Measurements from ENCODE around the gene ACTR1B.
A peak's percentile ranks its signal among the peaks of the same experiment; 100 is the strongest.
"Not testable (repeated sequence)": the region's sequence is repeated elsewhere in the genome, so short reads cannot be mapped to it uniquely, and the experiment has no call there.

ACTR1B gene

GRCh38 chr2:97673915-97674283 is 10.1 kb upstream of the ACTR1B start:
- DNase-seq (ENCODE audit: low read depth in 2 of 2) = no peak
- no peak for TF ChIP-seq CTCF (IDR thresholded peaks at IDR 0.05; ENCODE audit: low read depth, low read length)
- H3K4me3 ChIP-seq (replicated peaks in 1 of 2; ENCODE audit: low read depth in 2 of 2, low read length in 2 of 2) = no peak overlapping the region

- H3K4me3 ChIP-seq (replicated peaks in 1 of 2; ENCODE audit: low read depth in 2 of 2, low read length in 2 of 2) = no peak overlapping the region
- TF ChIP-seq CTCF (IDR thresholded peaks at IDR 0.05; ENCODE audit: low read depth, low read length) = no peak
- DNase-seq (ENCODE audit: low read depth in 2 of 2) = no peak
These were observed 9.5 kb upstream of the ACTR1B start for GRCh38 chr2:97673182-97673914.

DNA sequence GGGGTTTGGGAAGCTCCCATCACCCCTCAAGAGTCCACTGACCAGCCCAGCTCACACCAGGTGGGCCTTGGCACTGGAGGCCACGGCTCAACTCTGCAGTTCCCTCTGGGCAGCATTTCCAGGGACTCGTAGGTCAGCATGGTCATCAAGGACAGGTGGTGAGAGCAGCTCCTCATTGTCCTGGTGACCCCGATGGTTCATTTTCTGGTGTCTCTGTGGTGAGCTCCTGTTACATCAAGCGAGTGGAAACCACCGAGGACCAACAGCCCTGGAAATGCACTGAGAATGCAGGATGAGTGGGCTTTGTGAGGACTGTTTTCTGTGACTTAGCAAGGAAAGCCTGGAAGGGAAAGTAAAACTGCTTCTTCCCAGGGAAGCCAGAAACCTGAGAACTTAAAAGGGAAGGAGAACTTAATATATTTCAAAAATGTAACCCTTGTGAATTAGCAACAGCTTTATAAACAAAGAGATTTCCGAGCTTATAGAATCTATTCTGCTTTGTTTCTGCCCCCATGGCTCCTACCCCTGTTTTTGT is 8.8 kb upstream of the ACTR1B start:
- not testable (repeated sequence) for H3K4me3 ChIP-seq (replicated peaks in 1 of 2; ENCODE audit: low read depth in 2 of 2, low read length in 2 of 2); DNase-seq (ENCODE audit: low read depth in 2 of 2)

DNA sequence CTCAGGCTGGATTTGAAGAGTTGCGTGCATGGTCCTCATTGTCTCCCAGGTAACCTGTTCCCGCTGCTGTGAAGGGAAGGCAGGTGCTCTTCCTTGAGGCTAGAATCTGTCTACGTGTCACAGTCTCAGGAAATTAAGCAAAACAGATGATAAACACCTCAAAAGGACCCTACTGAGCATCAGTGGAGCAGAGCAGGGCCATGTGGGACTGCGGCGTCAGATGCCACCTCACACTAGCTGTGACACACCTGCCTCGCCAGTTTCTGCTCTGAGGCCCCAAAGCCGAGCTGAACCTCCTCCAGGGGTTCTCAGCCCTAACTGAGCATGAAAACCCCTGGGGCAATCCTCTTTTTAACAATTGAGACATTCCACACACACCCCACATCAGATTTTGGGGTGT is 7.7 kb upstream of the ACTR1B start:
- TF ChIP-seq CTCF (IDR thresholded peaks at IDR 0.05; ENCODE audit: low read depth, low read length) = no peak
- DNase-seq (ENCODE audit: low read depth in 2 of 2) = no peak

GRCh38 chr2:97670471-97670870 is 6.6 kb upstream of the ACTR1B start:
- H3K4me3 ChIP-seq (replicated peaks in 1 of 2; ENCODE audit: low read depth in 2 of 2, low read length in 2 of 2) = no peak overlapping the region
- DNase-seq (ENCODE audit: low read depth in 2 of 2) = no peak
- no peak for TF ChIP-seq CTCF (IDR thresholded peaks at IDR 0.05; ENCODE audit: low read depth, low read length)

More for the DNA sequence above, 7.7 kb upstream of the ACTR1B start:
- no peak overlapping the region for H3K4me3 ChIP-seq (replicated peaks in 1 of 2; ENCODE audit: low read depth in 2 of 2, low read length in 2 of 2)

DNA sequence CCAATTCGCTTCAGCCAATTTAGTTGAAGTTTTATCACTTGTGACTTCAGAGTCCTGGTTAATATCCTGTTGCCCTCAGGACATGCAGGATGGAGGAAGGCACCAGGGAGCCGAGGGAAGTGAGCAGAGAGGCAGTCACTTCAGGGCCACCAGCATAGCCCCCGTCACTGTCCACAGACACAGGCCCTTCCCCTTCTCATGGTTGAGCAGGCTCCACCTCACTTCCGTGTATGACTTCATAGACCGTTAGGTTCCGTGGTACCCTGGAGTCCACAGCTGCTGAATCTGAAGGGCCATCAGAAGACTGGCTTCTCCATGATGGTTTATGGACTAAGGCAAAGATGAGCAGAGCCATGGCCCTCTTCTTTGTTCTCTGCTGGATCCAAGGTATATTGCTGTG is 5.6 kb upstream of the ACTR1B start, which contains the start of gene C2orf92:
Gene C2orf92, plus strand, starts transcription at position 266 of the 400 bp plus-strand sequence. Its CDS starts 76 bp downstream, at position 342.
- no peak for DNase-seq (ENCODE audit: low read depth in 2 of 2)
- no peak within 1 kb of the TSS for H3K4me3 ChIP-seq (replicated peaks in 1 of 2; ENCODE audit: low read depth in 2 of 2, low read length in 2 of 2)
- no peak for TF ChIP-seq CTCF (IDR thresholded peaks at IDR 0.05; ENCODE audit: low read depth, low read length)

- peak overlapping the region; percentile 67 to 75 for H3K4me3 ChIP-seq (replicated peaks in 1 of 2; ENCODE audit: low read depth in 2 of 2, low read length in 2 of 2)
- no peak for DNase-seq (ENCODE audit: low read depth in 2 of 2)
- TF ChIP-seq CTCF (IDR thresholded peaks at IDR 0.05; ENCODE audit: low read depth, low read length) = no peak
These were observed 759 bp upstream of the ACTR1B start for GRCh38 chr2:97664636-97664970.
